K562 (cell line): Measurements from ENCODE around the gene U2AF1L4. TPM values are rescaled to one million over a fixed set of nuclear protein-coding genes. Genes with fewer than 3 reads are reported as not detected.

ENCODE experiments used
- ATAC-seq: fragments of 200-7000 bp; cut with Tn5 transposase; 3 replicates; pipeline ENCODE4 v1.9.1; 2020; ENCODE audit warnings: moderate library complexity
- BruUV-seq: library from RNA; stranded (reverse); fragments of 400-500 nt; replicated peaks from 2 replicates; lab custom pipeline; 2021; lab: Mats Ljungman, UMichigan
- CTCF ChIA-PET: fragments of 300-600 bp; formaldehyde crosslinking; extraction: SDS; loops from one replicate; lab custom pipeline; 2021; ENCODE audit warnings: low intra/inter-chr PET ratio; lab: Yijun Ruan, JAX
- POLR2A ChIA-PET: fragments of 300-600, 350-650 bp; sonication (Branson Sonifier 250); formaldehyde crosslinking; extraction: SDS; loops from one replicate; lab custom pipeline; 2021; ENCODE audit warnings: antibody characterized with exemption, inconsistent platforms; lab: Yijun Ruan, JAX
- DNase-seq, 4 experiments: peaks; one replicate each; pipeline versions ENCODE4 v3.0.0 to v3.0.0-alpha.2; 2011 to 2018; ENCODE audit warnings: low spot score in 3 of 4, mixed read lengths in 3 of 4; ENCODE audit errors: extremely low read depth in 1 of 4
- FAIRE-seq: peaks from 2 replicates; lab custom pipeline; 2011; peaks lifted over from hg19 to GRCh38; lab: Jason Lieb, UNC
- H2AFZ ChIP-seq: 2 replicates; pipeline ENCODE4 v1.6.0; 2011; ENCODE audit warnings: low read depth, low read length, control low read depth, inconsistent platforms
- H3K27ac ChIP-seq: fragments of 200-600 bp; 3 replicates; pipeline ENCODE4 v1.8.0; 2011; ENCODE audit warnings: low read depth, mild to moderate bottlenecking, control low read depth, inconsistent platforms, low read length, moderate library complexity, mixed read lengths; ENCODE audit errors: extremely low read depth
- H3K27me3 ChIP-seq, 2 experiments: fragments of 300-600 bp in 1 of 2; 2 replicates in 1 of 2; 3 replicates in 1 of 2; pipeline versions ENCODE4 v1.6.0 to v1.8.0; 2011; ENCODE audit warnings: inconsistent platforms in 2 of 2, low read length in 2 of 2, mild to moderate bottlenecking in 1 of 2, mixed read lengths in 1 of 2, moderate library complexity in 1 of 2; ENCODE audit not compliant: control insufficient read depth in 2 of 2, insufficient read depth in 2 of 2
- H3K36me3 ChIP-seq: fragments of 300-600 bp; 3 replicates; pipeline ENCODE4 v1.8.0; 2011; ENCODE audit warnings: mild to moderate bottlenecking, low read length, inconsistent platforms; ENCODE audit not compliant: control insufficient read depth, insufficient read depth
- H3K4me1 ChIP-seq, 2 experiments: fragments of 200-600 bp in 1 of 2; replicated peaks in 1 of 2; 2 replicates in 1 of 2; 3 replicates in 1 of 2; pipeline versions ENCODE4 v1.5.1 to v1.8.0; 2011; ENCODE audit warnings: inconsistent platforms in 2 of 2, low read length in 2 of 2, mild to moderate bottlenecking in 1 of 2, mixed read lengths in 1 of 2, moderate library complexity in 1 of 2; ENCODE audit not compliant: control insufficient read depth in 2 of 2, insufficient read depth in 2 of 2
- H3K4me2 ChIP-seq: 2 replicates; pipeline ENCODE4 v1.6.1; 2011; ENCODE audit warnings: low read length, control low read depth, inconsistent platforms, mixed read lengths; ENCODE audit not compliant: insufficient read depth
- H3K4me3 ChIP-seq: fragments of 200-600 bp; sonication (generic), shearing (Covaris generic); 2 replicates; pipeline ENCODE4 v1.5.1; 2016; ENCODE audit warnings: control low read depth, inconsistent platforms
- H3K79me2 ChIP-seq: fragments of 200-600 bp; 3 replicates; pipeline ENCODE4 v1.8.0; 2011; ENCODE audit warnings: low read length, inconsistent platforms; ENCODE audit not compliant: control insufficient read depth, insufficient read depth
- H3K9ac ChIP-seq, 2 experiments: 2 replicates each; pipeline versions ENCODE4 v1.6.0 to v1.6.1; 2011; ENCODE audit warnings: low read depth in 2 of 2, low read length in 2 of 2, control low read depth in 1 of 2, inconsistent platforms in 1 of 2, mild to moderate bottlenecking in 1 of 2, mixed read lengths in 1 of 2; ENCODE audit not compliant: insufficient read depth in 1 of 2
- H3K9me1 ChIP-seq: one replicate; pipeline ENCODE4 v1.6.0; 2011; ENCODE audit warnings: inconsistent platforms, mild to moderate bottlenecking, low read length, moderate library complexity; ENCODE audit not compliant: control insufficient read depth, insufficient read depth
- H3K9me3 ChIP-seq: replicated peaks from 2 replicates; pipeline ENCODE4 v1.5.1; 2011; ENCODE audit warnings: low read depth, low read length, inconsistent platforms; ENCODE audit not compliant: control insufficient read depth, insufficient read depth
- H4K20me1 ChIP-seq: replicated peaks from 2 replicates; pipeline ENCODE4 v1.6.1; 2011; ENCODE audit warnings: low read length, inconsistent platforms, mixed read lengths; ENCODE audit not compliant: control insufficient read depth, insufficient read depth
- ATF7 ChIP-seq: fragments of 450-650 bp; IDR thresholded peaks from 2 replicates; pipeline ENCODE4 v1.7.1; 2014; ENCODE audit warnings: mild to moderate bottlenecking, moderate library complexity
- CXXC5 ChIP-seq: fragments of 250-450 bp; sonication (Bioruptor Pico); IDR thresholded peaks from 2 replicates; pipeline ENCODE4 v1.8.0; 2022; ENCODE audit warnings: inconsistent platforms, mild to moderate bottlenecking, moderate library complexity
- NFE2 ChIP-seq: IDR thresholded peaks from 2 replicates; pipeline ENCODE4 v1.6.1; 2014; ENCODE audit warnings: antibody characterized with exemption, low read depth
- UBTF ChIP-seq, 2 experiments: IDR thresholded peaks; 2 replicates each; pipeline ENCODE4 v1.6.1; 2012; ENCODE audit warnings: improper control_type of control experiment in 2 of 2, low read depth in 2 of 2, low read length in 2 of 2, borderline replicate concordance in 1 of 2
- ZBTB12 ChIP-seq: fragments of 250-450 bp; sonication (Bioruptor Pico); IDR thresholded peaks from 2 replicates; pipeline ENCODE4 v1.4.0; 2020
- ZBTB17 ChIP-seq: fragments of 450-650 bp; formaldehyde crosslinking; IDR thresholded peaks from 2 replicates; pipeline ENCODE4 v1.4.0; 2020; ENCODE audit warnings: mild to moderate bottlenecking
- WGBS: fragments of 100-300 bp; shearing (Covaris generic); methylation state at CpG from one replicate; pipeline ENCODE4 v1.1.6; 2016; ENCODE audit warnings: low coverage, mixed read lengths; ENCODE audit not compliant: insufficient coverage; ENCODE audit errors: missing lambda C conversion rate; 5-methylcytosine and 5-hydroxymethylcytosine counted together
- in situ Hi-C: fragments of 300-500 bp; cut with MboI; formaldehyde crosslinking; loops from 4 replicates; pipeline ENCODE4 v1.15.0; 2018; ENCODE audit warnings: inconsistent platforms, mixed read lengths
- intact Hi-C: fragments of 100-400 bp; cut with micrococcal nuclease; formaldehyde crosslinking; loops from 2 replicates; pipeline ENCODE4 v1.14.2; 2022
- polyA plus RNA-seq, 8 experiments: library from polyadenylated mRNA; depleted of rRNA in 4 of 8; stranded (reverse) in 5 of 8; unstranded in 3 of 8; fragments of >200 nt; fragmentation: Nextera tagmentation in 2 of 8; fragmentation: Illumina TruSeq in 1 of 8; extraction: Ambion mirVana in 2 of 8; extraction: Trizol in 1 of 8; gene quantifications; 2 replicates each; pipeline versions ENCODE4 v1.2.1 to v1.2.3, GENCODE V29; 2011 to 2014; ENCODE audit warnings: inconsistent platforms in 1 of 8, missing spikeins in 1 of 8
- total RNA-seq, 7 experiments: library from RNA; depleted of rRNA in 6 of 7; stranded (reverse); fragments of >200 nt in 6 of 7; fragmentation: Illumina TruSeq in 2 of 7; extraction: Trizol in 2 of 7; gene quantifications; 2 replicates each; pipeline versions ENCODE4 v1.2.1 to v1.2.3, GENCODE V29; 2011 to 2021; ENCODE audit warnings: low replicate concordance in 1 of 7

The U2AF1L4 gene
- total and polyA plus RNA-seq, 9 of the 15 experiments (the other 6 are each of a cell fraction or from before 2014, with no cell fraction given), result 8.4 to 19.5 (median 12.6) TPM

- Histone ChIP-seq H3K9me3 (no peaks in the 10 kb centered on the region), H3K27me3 (no peaks in the 10 kb centered on the region), H3K9me1 (no peaks in the 10 kb centered on the region), H3K9ac (peak overlapping the region in 1 of 2 experiments; percentile 81; a peak in 3 of 4 replicates), H3K36me3 (peaks cover 23% of the 10 kb centered on the region; the same call in 1 of the 3 replicates), H3K4me2 (no peak overlapping the region), H3K27ac (no peak overlapping the region), H3K4me3 (no peak overlapping the region), H3K79me2 (peaks cover 16% of the 10 kb centered on the region), H4K20me1 (no peaks in the 10 kb centered on the region), H2AFZ (no peak overlapping the region), H3K4me1 (peaks cover 9 to 27% of the 10 kb centered on the region in 2 experiments; a peak in 4 of 5 replicates)
- TF ChIP-seq CXXC5 (CRISPR knock-in tag), result no peak
- no peak for TF ChIP-seq ZBTB12 (CRISPR knock-in tag)
- no peak for TF ChIP-seq NFE2
- no peak for TF ChIP-seq UBTF (IDR thresholded peaks at IDR 0.05; ENCODE audit: borderline replicate concordance in 1 of 2, low read depth in 2 of 2, low read length in 2 of 2)
- TF ChIP-seq ATF7, result no peak
- no peak for TF ChIP-seq ZBTB17 (CRISPR knock-in tag)
- no peak for ATAC-seq
- WGBS, result 100% methylated on average over 1 of the region's 5 CpGs
- DNase-seq, result no peak
- POLR2A ChIA-PET, result interaction anchor here (1.3 kb wide), 1 partner anchor 15 kb away, joined by 4 read pairs; no protein-coding TSS in a partner anchor
- intact Hi-C loops (no loop called here), in situ Hi-C loops (no loop called here)
- CTCF ChIA-PET, result no interaction called here
- FAIRE-seq, result no peak
- BruUV-seq, result no TSS peak
Measured at GRCh38 chr19:35750167-35750566, 4.9 kb upstream of the U2AF1L4 start.
